Measurements from ENCODE around the gene LZTS3.

GRCh38 chr20:3204124-3204794, 30.9 kb upstream of the LZTS3 start, which contains the start of gene DDRGK1:
- TF ChIP-seq POLR2A (IDR thresholded peaks at IDR 0.05; ENCODE audit: low read length): peak; percentile 79
- no peak for TF ChIP-seq GATA1 (IDR thresholded peaks at IDR 0.05; ENCODE audit: low read depth, low read length)

All from erythroblast (primary cell).